Right atrium auricular region (tissue), 2 donors: Measurements from ENCODE around the gene AFAP1. TPM values are rescaled to one million over a fixed set of nuclear protein-coding genes. Genes with fewer than 3 reads are reported as not detected.

Source experiments
- DNase-seq: peaks from one replicate; pipeline ENCODE4 v3.0.0-alpha.2; 2019; ENCODE audit warnings: low spot score
- H3K27ac ChIP-seq, 2 donors: fragments of 200-600 bp; sonication (generic); 1 replicate in 1 of 2; 2 replicates in 1 of 2; pipeline ENCODE4 v1.5.1; 2016 to 2019
- H3K27me3 ChIP-seq, 2 donors: fragments of 200-600 bp; sonication (generic); one replicate each; pipeline versions ENCODE4 v1.5.1 to v1.6.0; 2017 to 2019
- H3K36me3 ChIP-seq: fragments of 200-600 bp; sonication (generic); one replicate; pipeline ENCODE4 v1.5.1; 2016
- H3K4me1 ChIP-seq, 2 donors: fragments of 200-600 bp; sonication (generic); one replicate each; pipeline versions ENCODE4 v1.5.1 to v1.6.0; 2017 to 2019
- H3K4me3 ChIP-seq, 2 donors: fragments of 200-600 bp; sonication (generic); 1 replicate in 1 of 2; 2 replicates in 1 of 2; pipeline ENCODE4 v1.5.1; 2017 to 2019; ENCODE audit warnings: mild to moderate bottlenecking in 1 of 2, moderate library complexity in 1 of 2
- H3K9me3 ChIP-seq, 2 donors: fragments of 200-600 bp; sonication (generic); one replicate each; pipeline ENCODE4 v1.5.1; 2019
- total RNA-seq, 2 donors: library from RNA; depleted of rRNA; stranded (reverse); fragments of >200 nt; gene quantifications; one replicate each; pipeline ENCODE4 v1.1.0, GENCODE V29; 2016
- TF ChIP-seq, protein P1 (sequence below), 2 donors: fragments of 200-600 bp; sonication (generic); IDR thresholded peaks; one replicate each; pipeline ENCODE4 v1.5.1; 2019; ENCODE audit warnings: antibody characterized with exemption in 2 of 2

The AFAP1 gene
- total RNA-seq, 2 donors from 2014 or later: 16.2 to 27.2 TPM

DNA sequence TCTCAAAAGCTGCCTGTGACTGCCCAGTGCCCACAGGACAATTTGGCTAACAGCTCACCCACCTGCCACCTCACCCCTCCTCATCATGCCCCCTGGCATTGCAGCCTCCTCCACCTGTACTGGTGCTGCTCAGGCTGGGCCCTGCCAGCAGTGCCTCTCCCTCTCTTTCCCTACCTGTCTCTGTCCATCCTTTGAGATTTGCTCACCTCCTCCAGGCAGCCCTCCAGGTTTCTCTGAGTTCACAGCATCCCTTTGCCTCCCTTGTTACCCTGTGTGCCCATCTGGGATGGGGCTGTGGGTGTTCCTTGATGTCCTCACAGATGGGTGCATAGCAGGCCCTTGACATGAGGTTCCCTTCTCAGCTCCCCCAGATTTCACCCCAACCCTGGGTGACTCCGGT is 224.9 kb downstream of the AFAP1 start:
- peaks cover 0 to 4% of the 10 kb centered on the region in 2 donors for H3K4me1 ChIP-seq
- H3K9me3 ChIP-seq: no peaks in the 10 kb centered on the region
- no peak overlapping the region for H3K4me3 ChIP-seq
- no peak for DNase-seq
- TF ChIP-seq, protein P1, sequence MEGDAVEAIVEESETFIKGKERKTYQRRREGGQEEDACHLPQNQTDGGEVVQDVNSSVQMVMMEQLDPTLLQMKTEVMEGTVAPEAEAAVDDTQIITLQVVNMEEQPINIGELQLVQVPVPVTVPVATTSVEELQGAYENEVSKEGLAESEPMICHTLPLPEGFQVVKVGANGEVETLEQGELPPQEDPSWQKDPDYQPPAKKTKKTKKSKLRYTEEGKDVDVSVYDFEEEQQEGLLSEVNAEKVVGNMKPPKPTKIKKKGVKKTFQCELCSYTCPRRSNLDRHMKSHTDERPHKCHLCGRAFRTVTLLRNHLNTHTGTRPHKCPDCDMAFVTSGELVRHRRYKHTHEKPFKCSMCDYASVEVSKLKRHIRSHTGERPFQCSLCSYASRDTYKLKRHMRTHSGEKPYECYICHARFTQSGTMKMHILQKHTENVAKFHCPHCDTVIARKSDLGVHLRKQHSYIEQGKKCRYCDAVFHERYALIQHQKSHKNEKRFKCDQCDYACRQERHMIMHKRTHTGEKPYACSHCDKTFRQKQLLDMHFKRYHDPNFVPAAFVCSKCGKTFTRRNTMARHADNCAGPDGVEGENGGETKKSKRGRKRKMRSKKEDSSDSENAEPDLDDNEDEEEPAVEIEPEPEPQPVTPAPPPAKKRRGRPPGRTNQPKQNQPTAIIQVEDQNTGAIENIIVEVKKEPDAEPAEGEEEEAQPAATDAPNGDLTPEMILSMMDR (IDR thresholded peaks at IDR 0.05): no peak
- no peaks in the 10 kb centered on the region for H3K36me3 ChIP-seq
- no peak overlapping the region for H3K27ac ChIP-seq
- no peaks in the 10 kb centered on the region for H3K27me3 ChIP-seq

DNA sequence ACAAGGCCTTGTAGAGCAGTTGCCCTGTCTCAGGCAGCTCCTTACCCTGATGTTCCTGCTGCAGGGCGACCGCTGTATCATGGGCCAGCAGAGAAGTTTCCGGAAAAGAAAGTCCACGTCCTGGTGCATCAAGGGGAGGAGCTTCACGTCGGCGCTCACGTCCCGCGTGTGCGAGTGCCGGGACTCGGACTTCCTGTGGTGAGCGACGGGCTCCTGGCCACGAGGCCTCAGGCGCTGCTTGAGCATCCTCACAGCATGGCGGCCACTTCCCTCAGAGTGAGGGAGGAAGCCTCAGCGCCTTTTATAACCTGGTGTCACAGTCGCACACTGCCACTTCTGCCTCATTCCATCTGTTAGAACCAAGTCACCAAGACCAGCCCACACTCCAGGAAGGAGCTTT is 225.5 kb downstream of the AFAP1 start:
- TF ChIP-seq, protein P1 (IDR thresholded peaks at IDR 0.05): no peak
- no peak for DNase-seq
- H3K4me3 ChIP-seq: no peak overlapping the region

DNA sequence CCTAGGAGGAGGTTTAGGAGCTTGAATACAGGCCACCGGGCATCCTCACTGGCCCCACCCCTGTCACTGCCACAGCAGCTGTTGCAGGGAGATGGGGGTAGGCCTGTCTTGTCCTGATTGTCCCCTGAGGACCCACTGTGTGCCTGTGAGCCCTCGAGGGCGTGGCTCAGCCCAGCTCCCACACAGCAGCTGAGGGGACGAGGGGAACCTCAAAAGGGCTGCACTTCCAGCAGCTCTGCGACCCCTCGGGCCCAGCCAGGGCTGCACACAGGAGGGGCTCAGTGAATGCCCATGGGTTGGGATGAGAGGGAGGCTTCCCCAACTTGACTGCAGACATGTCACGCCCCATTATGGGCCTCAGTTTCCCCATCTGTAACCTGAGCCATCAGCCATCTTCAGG is 225.9 kb downstream of the AFAP1 start:
- DNase-seq: no peak

More for the DNA sequence above, 225.5 kb downstream of the AFAP1 start:
- no peaks in the 10 kb centered on the region for H3K27me3 ChIP-seq
- H3K4me1 ChIP-seq: peaks cover 0 to under 1% of the 10 kb centered on the region in 2 donors
- no peaks in the 10 kb centered on the region for H3K36me3 ChIP-seq
- H3K9me3 ChIP-seq: no peaks in the 10 kb centered on the region
- H3K27ac ChIP-seq: no peak overlapping the region

DNA sequence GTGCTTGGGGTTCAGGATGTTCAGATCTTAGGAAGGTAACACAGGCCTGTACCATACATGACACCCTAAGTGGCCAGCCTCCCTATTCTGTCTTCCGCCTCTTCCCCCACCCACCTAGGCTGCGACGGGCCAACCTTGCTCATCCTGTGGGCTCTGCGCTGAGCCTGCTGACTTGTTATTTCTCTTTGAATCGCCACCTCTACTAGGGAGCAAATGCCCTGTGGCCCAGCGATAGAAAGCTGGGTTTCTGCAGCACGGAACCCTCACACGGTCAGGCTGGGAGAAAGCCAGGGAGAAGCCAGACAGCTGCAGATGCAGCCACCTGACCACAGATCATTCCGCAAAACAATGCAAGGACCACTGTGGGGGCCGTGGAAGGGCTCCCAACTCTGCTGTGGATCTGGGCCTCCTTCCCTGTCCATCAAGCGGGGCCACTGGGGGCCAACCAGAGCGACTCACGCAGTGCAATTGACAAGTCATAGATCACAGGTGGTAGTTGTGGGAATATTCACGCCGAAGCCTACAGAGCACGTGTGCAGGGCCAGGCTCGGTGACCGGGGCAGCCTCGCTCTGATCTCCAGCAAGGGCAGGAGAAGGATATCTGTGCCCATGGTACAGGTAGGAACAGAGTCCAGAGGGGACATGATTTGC is 227.5 kb downstream of the AFAP1 start:
- H3K27me3 ChIP-seq: no peaks in the 10 kb centered on the region
- TF ChIP-seq, protein P1 (IDR thresholded peaks at IDR 0.05): no peak
- no peak overlapping the region for H3K4me3 ChIP-seq
- H3K36me3 ChIP-seq: no peaks in the 10 kb centered on the region
- H3K27ac ChIP-seq: no peak overlapping the region
- H3K4me1 ChIP-seq: no peaks in the 10 kb centered on the region
- H3K9me3 ChIP-seq: no peaks in the 10 kb centered on the region
- DNase-seq: no peak

More for the DNA sequence above, 225.9 kb downstream of the AFAP1 start:
- no peaks in the 10 kb centered on the region for H3K9me3 ChIP-seq
- no peak overlapping the region for H3K27ac ChIP-seq
- no peaks in the 10 kb centered on the region for H3K27me3 ChIP-seq
- TF ChIP-seq, protein P1 (IDR thresholded peaks at IDR 0.05): no peak
- no peak overlapping the region for H3K4me3 ChIP-seq
- H3K4me1 ChIP-seq: no peaks in the 10 kb centered on the region
- H3K36me3 ChIP-seq: no peaks in the 10 kb centered on the region

DNA sequence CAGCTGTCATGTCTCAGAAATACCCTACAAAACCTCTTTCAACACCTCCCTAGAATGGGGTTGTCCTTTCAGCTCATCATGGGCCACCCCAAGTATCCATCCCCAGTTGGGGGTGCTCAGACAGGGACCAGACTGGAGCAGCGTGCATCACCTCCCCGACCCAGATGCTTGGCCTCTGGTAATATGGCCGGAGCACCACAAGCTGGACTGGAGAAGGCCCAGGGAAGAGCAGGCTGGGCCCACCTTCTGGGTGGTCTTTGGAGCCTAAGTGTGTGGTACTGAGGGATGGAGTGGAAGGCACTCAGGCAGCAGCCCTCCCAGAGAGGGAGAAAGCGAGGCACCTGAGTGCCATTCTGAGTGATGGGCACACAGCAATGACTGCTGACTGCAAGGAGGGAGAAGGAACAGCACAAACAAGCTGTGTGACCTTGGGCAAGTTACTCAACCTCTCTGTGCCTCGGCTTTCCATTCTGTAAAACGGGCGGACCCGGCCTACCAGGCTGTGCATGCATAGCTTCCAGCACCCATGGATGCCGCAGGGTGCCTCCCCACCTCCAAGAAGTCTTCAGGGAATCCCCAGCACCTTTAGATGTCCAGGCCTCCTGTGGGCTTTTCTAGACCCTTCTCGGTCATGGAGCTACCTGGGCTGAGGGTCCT is 228.2 kb downstream of the AFAP1 start:
- no peaks in the 10 kb centered on the region for H3K27me3 ChIP-seq
- no peaks in the 10 kb centered on the region for H3K36me3 ChIP-seq
- H3K4me1 ChIP-seq: no peaks in the 10 kb centered on the region
- H3K4me3 ChIP-seq: no peak overlapping the region
- no peaks in the 10 kb centered on the region for H3K9me3 ChIP-seq
- TF ChIP-seq, protein P1 (IDR thresholded peaks at IDR 0.05): no peak
- DNase-seq: no peak
- no peak overlapping the region for H3K27ac ChIP-seq
